SK-N-SH treated with all-trans-retinoic acid at 6 μM for 48 hours (cell line): ENCODE results near the gene ZNF791.

ENCODE experiments used
- ATAC-seq: fragments of 200-7000 bp; cut with Tn5 transposase; 3 replicates; pipeline ENCODE4 v1.9.1; 2020; ENCODE audit warnings: mild to moderate bottlenecking, moderate library complexity
- ARNTL ChIP-seq: fragments of 450-650 bp; formaldehyde crosslinking; IDR thresholded peaks from 2 replicates; pipeline ENCODE4 v1.5.0; 2020; ENCODE audit warnings: low read depth, mild to moderate bottlenecking, moderate library complexity, borderline replicate concordance
- BACH2 ChIP-seq: fragments of 250-450 bp; sonication (Bioruptor Pico); IDR thresholded peaks from 2 replicates; pipeline ENCODE4 v1.9.0; 2021; ENCODE audit warnings: mild to moderate bottlenecking, borderline replicate concordance
- CSDC2 ChIP-seq: fragments of 250-450 bp; sonication (Bioruptor Pico); IDR thresholded peaks from 2 replicates; pipeline ENCODE4 v1.5.0; 2020; ENCODE audit warnings: mild to moderate bottlenecking, moderate library complexity
- ESRRG ChIP-seq: fragments of 250-450 bp; sonication (Bioruptor Pico); IDR thresholded peaks from 2 replicates; pipeline ENCODE4 v1.6.1; 2021; ENCODE audit warnings: mild to moderate bottlenecking
- GLIS3 ChIP-seq: fragments of 250-450 bp; sonication (Bioruptor Pico); IDR thresholded peaks from 2 replicates; pipeline ENCODE4 v1.5.0; 2020; ENCODE audit warnings: mild to moderate bottlenecking, moderate library complexity
- ISL1 ChIP-seq: fragments of 250-450 bp; sonication (Bioruptor Pico); IDR thresholded peaks from 2 replicates; pipeline ENCODE4 v2.1.2; 2022; ENCODE audit warnings: mild to moderate bottlenecking, moderate library complexity
- OSR1 ChIP-seq: fragments of 250-450 bp; sonication (Bioruptor Pico); IDR thresholded peaks from 2 replicates; pipeline ENCODE4 v1.8.0; 2022; ENCODE audit warnings: moderate library complexity, mild to moderate bottlenecking, inconsistent platforms
- PPARA ChIP-seq: fragments of 250-450 bp; sonication (Bioruptor Pico); IDR thresholded peaks from 2 replicates; pipeline ENCODE4 v1.5.0; 2020; ENCODE audit warnings: mild to moderate bottlenecking, borderline replicate concordance
- RARB ChIP-seq: fragments of 250-450 bp; sonication (Bioruptor Pico); IDR thresholded peaks from 2 replicates; pipeline ENCODE4 v1.8.0; 2021; ENCODE audit warnings: mild to moderate bottlenecking, moderate library complexity
- TCF4 ChIP-seq: fragments of 250-450 bp; sonication (Bioruptor Pico); IDR thresholded peaks from 2 replicates; pipeline ENCODE4 v1.8.0; 2021; ENCODE audit warnings: mild to moderate bottlenecking, moderate library complexity, borderline replicate concordance
- TOX ChIP-seq: fragments of 250-450 bp; sonication (Bioruptor Pico); IDR thresholded peaks from 2 replicates; pipeline ENCODE4 v1.8.0; 2021; ENCODE audit warnings: mild to moderate bottlenecking, moderate library complexity, borderline replicate concordance
- ZC3H10 ChIP-seq: fragments of 250-450 bp; sonication (Bioruptor Pico); IDR thresholded peaks from 2 replicates; pipeline ENCODE4 v1.5.1; 2021; ENCODE audit warnings: mild to moderate bottlenecking, moderate library complexity
- ZFP3 ChIP-seq: fragments of 250-450 bp; sonication (Bioruptor Pico); IDR thresholded peaks from 2 replicates; pipeline ENCODE4 v1.5.0; 2020; ENCODE audit warnings: mild to moderate bottlenecking, moderate library complexity
- ZFP30 ChIP-seq: fragments of 450-650 bp; formaldehyde crosslinking; IDR thresholded peaks from 2 replicates; pipeline ENCODE4 v1.5.0; 2022; ENCODE audit warnings: mild to moderate bottlenecking, moderate library complexity
- ZNF565 ChIP-seq: fragments of 450-650 bp; formaldehyde crosslinking; conservative IDR thresholded peaks from 2 replicates; pipeline ENCODE4 v1.5.0; 2020; ENCODE audit warnings: low read depth, mild to moderate bottlenecking, moderate library complexity
- ZNF70 ChIP-seq: fragments of 450-650 bp; formaldehyde crosslinking; IDR thresholded peaks from 2 replicates; pipeline ENCODE4 v1.5.0; 2020; ENCODE audit warnings: mild to moderate bottlenecking, moderate library complexity
- ZNF8 ChIP-seq: fragments of 450-650 bp; formaldehyde crosslinking; IDR thresholded peaks from 2 replicates; pipeline ENCODE4 v1.5.0; 2020; ENCODE audit warnings: mild to moderate bottlenecking, moderate library complexity
- TF ChIP-seq, protein P1 (sequence below): fragments of 250-450 bp; sonication (Bioruptor Pico); IDR thresholded peaks from 2 replicates; pipeline ENCODE4 v1.5.1; 2020; ENCODE audit warnings: low read depth, mild to moderate bottlenecking, moderate library complexity
- TF ChIP-seq, protein P2 (sequence below): fragments of 250-450 bp; sonication (Bioruptor Pico); IDR thresholded peaks from 2 replicates; pipeline ENCODE4 v1.5.1; 2021; ENCODE audit warnings: mild to moderate bottlenecking, moderate library complexity
- TF ChIP-seq, protein P3 (sequence below): fragments of 250-450 bp; sonication (Bioruptor Pico); IDR thresholded peaks from 2 replicates; pipeline ENCODE4 v1.8.0; 2021; ENCODE audit warnings: low read depth, mild to moderate bottlenecking, moderate library complexity, borderline replicate concordance
- TF ChIP-seq, protein P4 (sequence below): fragments of 250-450 bp; sonication (Bioruptor Pico); IDR thresholded peaks from 2 replicates; pipeline ENCODE4 v1.8.0; 2020; ENCODE audit warnings: mild to moderate bottlenecking, moderate library complexity, borderline replicate concordance
- TF ChIP-seq, protein P5 (sequence below): fragments of 250-450 bp; sonication (Bioruptor Pico); IDR thresholded peaks from 2 replicates; pipeline ENCODE4 v1.5.0; 2020; ENCODE audit warnings: mild to moderate bottlenecking, moderate library complexity

Gene ZNF791

GRCh38 chr19:12567951-12568350 lies 42.8 kb upstream of the ZNF791 start:
- TF ChIP-seq ESRRG (CRISPR knock-in tag): no peak
- TF ChIP-seq ISL1: no peak
- TF ChIP-seq TCF4: no peak
- no peak for TF ChIP-seq RARB (CRISPR knock-in tag)
- no peak for TF ChIP-seq GLIS3 (CRISPR knock-in tag)
- no peak for TF ChIP-seq TOX (CRISPR knock-in tag)
- TF ChIP-seq CSDC2 (CRISPR knock-in tag): no peak
- TF ChIP-seq ARNTL (CRISPR knock-in tag): no peak
- TF ChIP-seq ZC3H10 (CRISPR knock-in tag): no peak
- TF ChIP-seq ZFP30 (CRISPR knock-in tag): no peak
- no peak for TF ChIP-seq BACH2 (CRISPR knock-in tag)
- TF ChIP-seq ZNF8 (CRISPR knock-in tag): no peak
- TF ChIP-seq OSR1 (CRISPR knock-in tag): no peak
- no peak for TF ChIP-seq ZNF70 (CRISPR knock-in tag)
- no peak for TF ChIP-seq ZNF565 (CRISPR knock-in tag)
- TF ChIP-seq, protein P1, sequence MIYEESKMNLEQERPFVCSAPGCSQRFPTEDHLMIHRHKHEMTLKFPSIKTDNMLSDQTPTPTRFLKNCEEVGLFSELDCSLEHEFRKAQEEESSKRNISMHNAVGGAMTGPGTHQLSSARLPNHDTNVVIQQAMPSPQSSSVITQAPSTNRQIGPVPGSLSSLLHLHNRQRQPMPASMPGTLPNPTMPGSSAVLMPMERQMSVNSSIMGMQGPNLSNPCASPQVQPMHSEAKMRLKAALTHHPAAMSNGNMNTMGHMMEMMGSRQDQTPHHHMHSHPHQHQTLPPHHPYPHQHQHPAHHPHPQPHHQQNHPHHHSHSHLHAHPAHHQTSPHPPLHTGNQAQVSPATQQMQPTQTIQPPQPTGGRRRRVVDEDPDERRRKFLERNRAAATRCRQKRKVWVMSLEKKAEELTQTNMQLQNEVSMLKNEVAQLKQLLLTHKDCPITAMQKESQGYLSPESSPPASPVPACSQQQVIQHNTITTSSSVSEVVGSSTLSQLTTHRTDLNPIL (CRISPR knock-in tag): no peak
- TF ChIP-seq, protein P2, sequence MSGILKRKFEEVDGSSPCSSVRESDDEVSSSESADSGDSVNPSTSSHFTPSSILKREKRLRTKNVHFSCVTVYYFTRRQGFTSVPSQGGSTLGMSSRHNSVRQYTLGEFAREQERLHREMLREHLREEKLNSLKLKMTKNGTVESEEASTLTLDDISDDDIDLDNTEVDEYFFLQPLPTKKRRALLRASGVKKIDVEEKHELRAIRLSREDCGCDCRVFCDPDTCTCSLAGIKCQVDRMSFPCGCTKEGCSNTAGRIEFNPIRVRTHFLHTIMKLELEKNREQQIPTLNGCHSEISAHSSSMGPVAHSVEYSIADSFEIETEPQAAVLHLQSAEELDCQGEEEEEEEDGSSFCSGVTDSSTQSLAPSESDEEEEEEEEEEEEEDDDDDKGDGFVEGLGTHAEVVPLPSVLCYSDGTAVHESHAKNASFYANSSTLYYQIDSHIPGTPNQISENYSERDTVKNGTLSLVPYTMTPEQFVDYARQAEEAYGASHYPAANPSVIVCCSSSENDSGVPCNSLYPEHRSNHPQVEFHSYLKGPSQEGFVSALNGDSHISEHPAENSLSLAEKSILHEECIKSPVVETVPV (CRISPR knock-in tag): no peak
- TF ChIP-seq, protein P3, sequence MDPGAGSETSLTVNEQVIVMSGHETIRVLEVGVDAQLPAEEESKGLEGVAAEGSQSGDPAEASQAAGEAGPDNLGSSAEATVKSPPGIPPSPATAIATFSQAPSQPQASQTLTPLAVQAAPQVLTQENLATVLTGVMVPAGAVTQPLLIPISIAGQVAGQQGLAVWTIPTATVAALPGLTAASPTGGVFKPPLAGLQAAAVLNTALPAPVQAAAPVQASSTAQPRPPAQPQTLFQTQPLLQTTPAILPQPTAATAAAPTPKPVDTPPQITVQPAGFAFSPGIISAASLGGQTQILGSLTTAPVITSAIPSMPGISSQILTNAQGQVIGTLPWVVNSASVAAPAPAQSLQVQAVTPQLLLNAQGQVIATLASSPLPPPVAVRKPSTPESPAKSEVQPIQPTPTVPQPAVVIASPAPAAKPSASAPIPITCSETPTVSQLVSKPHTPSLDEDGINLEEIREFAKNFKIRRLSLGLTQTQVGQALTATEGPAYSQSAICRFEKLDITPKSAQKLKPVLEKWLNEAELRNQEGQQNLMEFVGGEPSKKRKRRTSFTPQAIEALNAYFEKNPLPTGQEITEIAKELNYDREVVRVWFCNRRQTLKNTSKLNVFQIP (CRISPR knock-in tag): no peak
- TF ChIP-seq PPARA: no peak
- TF ChIP-seq, protein P4, sequence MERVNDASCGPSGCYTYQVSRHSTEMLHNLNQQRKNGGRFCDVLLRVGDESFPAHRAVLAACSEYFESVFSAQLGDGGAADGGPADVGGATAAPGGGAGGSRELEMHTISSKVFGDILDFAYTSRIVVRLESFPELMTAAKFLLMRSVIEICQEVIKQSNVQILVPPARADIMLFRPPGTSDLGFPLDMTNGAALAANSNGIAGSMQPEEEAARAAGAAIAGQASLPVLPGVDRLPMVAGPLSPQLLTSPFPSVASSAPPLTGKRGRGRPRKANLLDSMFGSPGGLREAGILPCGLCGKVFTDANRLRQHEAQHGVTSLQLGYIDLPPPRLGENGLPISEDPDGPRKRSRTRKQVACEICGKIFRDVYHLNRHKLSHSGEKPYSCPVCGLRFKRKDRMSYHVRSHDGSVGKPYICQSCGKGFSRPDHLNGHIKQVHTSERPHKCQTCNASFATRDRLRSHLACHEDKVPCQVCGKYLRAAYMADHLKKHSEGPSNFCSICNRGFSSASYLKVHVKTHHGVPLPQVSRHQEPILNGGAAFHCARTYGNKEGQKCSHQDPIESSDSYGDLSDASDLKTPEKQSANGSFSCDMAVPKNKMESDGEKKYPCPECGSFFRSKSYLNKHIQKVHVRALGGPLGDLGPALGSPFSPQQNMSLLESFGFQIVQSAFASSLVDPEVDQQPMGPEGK (CRISPR knock-in tag): no peak
- no peak for ATAC-seq

- no peak for ATAC-seq
- TF ChIP-seq BACH2 (CRISPR knock-in tag): no peak
- no peak for TF ChIP-seq ESRRG (CRISPR knock-in tag)
- TF ChIP-seq ZNF565 (CRISPR knock-in tag): no peak
- no peak for TF ChIP-seq ZC3H10 (CRISPR knock-in tag)
- no peak for TF ChIP-seq ZFP3
- TF ChIP-seq, protein P3 (CRISPR knock-in tag): no peak
- TF ChIP-seq ZFP30 (CRISPR knock-in tag): no peak
- TF ChIP-seq, protein P1 (CRISPR knock-in tag): no peak
- TF ChIP-seq CSDC2 (CRISPR knock-in tag): no peak
- no peak for TF ChIP-seq OSR1 (CRISPR knock-in tag)
- TF ChIP-seq RARB (CRISPR knock-in tag): no peak
- TF ChIP-seq ZNF70 (CRISPR knock-in tag): no peak
- TF ChIP-seq TOX (CRISPR knock-in tag): no peak
- no peak for TF ChIP-seq GLIS3 (CRISPR knock-in tag)
- TF ChIP-seq, protein P5, sequence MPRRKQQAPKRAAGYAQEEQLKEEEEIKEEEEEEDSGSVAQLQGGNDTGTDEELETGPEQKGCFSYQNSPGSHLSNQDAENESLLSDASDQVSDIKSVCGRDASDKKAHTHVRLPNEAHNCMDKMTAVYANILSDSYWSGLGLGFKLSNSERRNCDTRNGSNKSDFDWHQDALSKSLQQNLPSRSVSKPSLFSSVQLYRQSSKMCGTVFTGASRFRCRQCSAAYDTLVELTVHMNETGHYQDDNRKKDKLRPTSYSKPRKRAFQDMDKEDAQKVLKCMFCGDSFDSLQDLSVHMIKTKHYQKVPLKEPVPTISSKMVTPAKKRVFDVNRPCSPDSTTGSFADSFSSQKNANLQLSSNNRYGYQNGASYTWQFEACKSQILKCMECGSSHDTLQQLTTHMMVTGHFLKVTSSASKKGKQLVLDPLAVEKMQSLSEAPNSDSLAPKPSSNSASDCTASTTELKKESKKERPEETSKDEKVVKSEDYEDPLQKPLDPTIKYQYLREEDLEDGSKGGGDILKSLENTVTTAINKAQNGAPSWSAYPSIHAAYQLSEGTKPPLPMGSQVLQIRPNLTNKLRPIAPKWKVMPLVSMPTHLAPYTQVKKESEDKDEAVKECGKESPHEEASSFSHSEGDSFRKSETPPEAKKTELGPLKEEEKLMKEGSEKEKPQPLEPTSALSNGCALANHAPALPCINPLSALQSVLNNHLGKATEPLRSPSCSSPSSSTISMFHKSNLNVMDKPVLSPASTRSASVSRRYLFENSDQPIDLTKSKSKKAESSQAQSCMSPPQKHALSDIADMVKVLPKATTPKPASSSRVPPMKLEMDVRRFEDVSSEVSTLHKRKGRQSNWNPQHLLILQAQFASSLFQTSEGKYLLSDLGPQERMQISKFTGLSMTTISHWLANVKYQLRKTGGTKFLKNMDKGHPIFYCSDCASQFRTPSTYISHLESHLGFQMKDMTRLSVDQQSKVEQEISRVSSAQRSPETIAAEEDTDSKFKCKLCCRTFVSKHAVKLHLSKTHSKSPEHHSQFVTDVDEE (CRISPR knock-in tag): no peak
- no peak for TF ChIP-seq PPARA
Measured at GRCh38 chr19:12574036-12574435, 36.7 kb upstream of the ZNF791 start.
